ENCODE measurements around the gene MELK.

DNA sequence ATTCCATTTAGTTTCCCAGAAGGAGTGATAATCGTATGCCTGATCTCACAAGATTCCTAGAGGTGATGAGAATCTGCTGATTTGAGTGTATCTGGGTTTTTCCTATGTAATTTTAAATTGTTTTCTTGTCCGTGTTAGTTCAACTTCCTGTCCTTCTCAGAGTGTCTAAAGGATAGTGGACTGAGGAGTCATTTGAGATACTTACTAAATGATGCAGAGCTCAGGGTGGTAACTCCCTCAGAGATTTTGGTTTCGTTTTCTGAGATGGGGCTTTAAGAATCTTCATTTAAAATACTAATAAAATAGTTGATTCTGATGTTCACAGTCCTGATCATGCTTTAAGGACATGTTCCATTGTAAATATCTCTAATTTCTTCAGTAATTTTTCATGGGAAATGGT lies 30.3 kb downstream of the MELK start:
- TF ChIP-seq, protein P1, sequence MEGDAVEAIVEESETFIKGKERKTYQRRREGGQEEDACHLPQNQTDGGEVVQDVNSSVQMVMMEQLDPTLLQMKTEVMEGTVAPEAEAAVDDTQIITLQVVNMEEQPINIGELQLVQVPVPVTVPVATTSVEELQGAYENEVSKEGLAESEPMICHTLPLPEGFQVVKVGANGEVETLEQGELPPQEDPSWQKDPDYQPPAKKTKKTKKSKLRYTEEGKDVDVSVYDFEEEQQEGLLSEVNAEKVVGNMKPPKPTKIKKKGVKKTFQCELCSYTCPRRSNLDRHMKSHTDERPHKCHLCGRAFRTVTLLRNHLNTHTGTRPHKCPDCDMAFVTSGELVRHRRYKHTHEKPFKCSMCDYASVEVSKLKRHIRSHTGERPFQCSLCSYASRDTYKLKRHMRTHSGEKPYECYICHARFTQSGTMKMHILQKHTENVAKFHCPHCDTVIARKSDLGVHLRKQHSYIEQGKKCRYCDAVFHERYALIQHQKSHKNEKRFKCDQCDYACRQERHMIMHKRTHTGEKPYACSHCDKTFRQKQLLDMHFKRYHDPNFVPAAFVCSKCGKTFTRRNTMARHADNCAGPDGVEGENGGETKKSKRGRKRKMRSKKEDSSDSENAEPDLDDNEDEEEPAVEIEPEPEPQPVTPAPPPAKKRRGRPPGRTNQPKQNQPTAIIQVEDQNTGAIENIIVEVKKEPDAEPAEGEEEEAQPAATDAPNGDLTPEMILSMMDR (IDR thresholded peaks at IDR 0.05 in 4 of 5, conservative IDR thresholded peaks at IDR 0.05 in 1 of 5): no peak
- TF ChIP-seq POLR2A (IDR thresholded peaks at IDR 0.05): no peak

All from gastrocnemius medialis (tissue), 4 donors.